ENCODE data around the gene HHIPL1. TPM values are rescaled to one million over a fixed set of nuclear protein-coding genes. Genes with fewer than 3 reads are reported as not detected.

HHIPL1 gene
- total RNA-seq: under 1 TPM in 1 of 2 experiments, not detected in 1; 0.09 TPM

GRCh38 chr14:99644723-99645544, at the start of gene HHIPL1:
TSS of gene HHIPL1 (plus strand) at chr14:99645129. CDS start at chr14:99645208, 79 bp downstream.
- no peak within 1 kb of the TSS for H3K4me3 Mint-ChIP-seq
- ATAC-seq: no peak
- CTCF ChIA-PET: no interaction called here
- H3K36me3 Mint-ChIP-seq: no peaks in the 10 kb centered on the region
- H3K27ac Mint-ChIP-seq: no peak within 1 kb of the TSS
- H3K4me1 Mint-ChIP-seq: no peaks in the 10 kb centered on the region
- no peak for DNase-seq
- no peaks in the 10 kb centered on the region for H3K9me3 Mint-ChIP-seq (ENCODE audit: low read depth)
- H3K27me3 Mint-ChIP-seq: peaks cover 29% of the 10 kb centered on the region

GRCh38 chr14:99595524-99595923, 49.4 kb upstream of the HHIPL1 start:
- Mint-ChIP-seq H3K9me3 (ENCODE audit: low read depth) (no peaks in the 10 kb centered on the region), H3K27me3 (no peaks in the 10 kb centered on the region), H3K27ac (peak overlapping the region; percentile 81), H3K4me3 (peak overlapping the region; percentile 61), H3K36me3 (no peaks in the 10 kb centered on the region), H3K4me1 (peaks cover 20% of the 10 kb centered on the region)
- DNase-seq (no peak), ATAC-seq (no peak)
- CTCF ChIA-PET: interaction anchor here (1.7 to 2.7 kb wide), 2 partner anchors 9 to 12 kb away, joined by 4 to 21 read pairs; partner anchors contain the start of gene CCDC85C

- no peaks in the 10 kb centered on the region for H3K36me3 Mint-ChIP-seq
- H3K27me3 Mint-ChIP-seq: no peaks in the 10 kb centered on the region
- ATAC-seq: no peak
- DNase-seq: no peak
- H3K4me1 Mint-ChIP-seq: peaks cover 20% of the 10 kb centered on the region
- CTCF ChIA-PET: interaction anchor here (2.7 kb wide), 1 partner anchor 8 kb away, joined by 21 read pairs; the partner anchor contains the start of gene CCDC85C
- no peak overlapping the region for H3K27ac Mint-ChIP-seq
- H3K4me3 Mint-ChIP-seq: no peak overlapping the region
- H3K9me3 Mint-ChIP-seq (ENCODE audit: low read depth): no peaks in the 10 kb centered on the region
These were observed 48.8 kb upstream of the HHIPL1 start for GRCh38 chr14:99596071-99596627.

GRCh38 chr14:99596772-99597171, 48.2 kb upstream of the HHIPL1 start:
- no peak for ATAC-seq
- H3K9me3 Mint-ChIP-seq (ENCODE audit: low read depth): no peaks in the 10 kb centered on the region
- CTCF ChIA-PET: no interaction called here
- H3K27me3 Mint-ChIP-seq: no peaks in the 10 kb centered on the region
- H3K4me1 Mint-ChIP-seq: peaks cover 26% of the 10 kb centered on the region
- DNase-seq: no peak
- H3K4me3 Mint-ChIP-seq: no peak overlapping the region
- H3K36me3 Mint-ChIP-seq: no peaks in the 10 kb centered on the region
- no peak overlapping the region for H3K27ac Mint-ChIP-seq

GRCh38 chr14:99597911-99598600, 46.9 kb upstream of the HHIPL1 start:
- Mint-ChIP-seq H3K4me1 (peaks cover 35% of the 10 kb centered on the region), H3K9me3 (ENCODE audit: low read depth) (no peaks in the 10 kb centered on the region), H3K4me3 (no peak overlapping the region), H3K27ac (no peak overlapping the region), H3K27me3 (peaks cover 8% of the 10 kb centered on the region), H3K36me3 (no peaks in the 10 kb centered on the region)
- CTCF ChIA-PET: no interaction called here
- DNase-seq: no peak
- no peak for ATAC-seq

- H3K4me3 Mint-ChIP-seq: no peak overlapping the region
- CTCF ChIA-PET: interaction anchor here (1.4 kb wide), 1 partner anchor 30 kb away, joined by 3 read pairs; no protein-coding TSS in a partner anchor
- peaks cover 8% of the 10 kb centered on the region for H3K27me3 Mint-ChIP-seq
- no peaks in the 10 kb centered on the region for H3K9me3 Mint-ChIP-seq (ENCODE audit: low read depth)
- no peak for ATAC-seq
- DNase-seq: no peak
- H3K36me3 Mint-ChIP-seq: no peaks in the 10 kb centered on the region
- H3K27ac Mint-ChIP-seq: no peak overlapping the region
- peaks cover 36% of the 10 kb centered on the region for H3K4me1 Mint-ChIP-seq
These were observed 46.2 kb upstream of the HHIPL1 start for GRCh38 chr14:99598774-99599173.

GRCh38 chr14:99599393-99599792, 45.5 kb upstream of the HHIPL1 start:
- CTCF ChIA-PET: interaction anchor here (1.4 kb wide), 1 partner anchor 29 kb away, joined by 3 read pairs; no protein-coding TSS in a partner anchor

GRCh38 chr14:99600232-99600888, 44.6 kb upstream of the HHIPL1 start:
- no peak for ATAC-seq

More at GRCh38 chr14:99599393-99599792, 45.5 kb upstream of the HHIPL1 start:
- Mint-ChIP-seq H3K4me1 (peaks cover 34% of the 10 kb centered on the region), H3K9me3 (ENCODE audit: low read depth) (no peaks in the 10 kb centered on the region), H3K27ac (no peak overlapping the region), H3K27me3 (peaks cover 8% of the 10 kb centered on the region), H3K4me3 (no peak overlapping the region), H3K36me3 (no peaks in the 10 kb centered on the region)
- no peak for ATAC-seq
- DNase-seq: no peak

GRCh38 chr14:99601361-99601831, 43.5 kb upstream of the HHIPL1 start:
- CTCF ChIA-PET: interaction anchor here (1.2 kb wide), 1 partner anchor 82 kb away, joined by 3 read pairs; the partner anchor contains the start of gene CYP46A1
- H3K9me3 Mint-ChIP-seq (ENCODE audit: low read depth): no peaks in the 10 kb centered on the region
- H3K36me3 Mint-ChIP-seq: no peaks in the 10 kb centered on the region
- H3K4me3 Mint-ChIP-seq: no peak overlapping the region
- ATAC-seq: no peak
- DNase-seq: no peak
- H3K27ac Mint-ChIP-seq: no peak overlapping the region
- peaks cover 26% of the 10 kb centered on the region for H3K4me1 Mint-ChIP-seq
- peaks cover 8% of the 10 kb centered on the region for H3K27me3 Mint-ChIP-seq

More at GRCh38 chr14:99600232-99600888, 44.6 kb upstream of the HHIPL1 start:
- Mint-ChIP-seq H3K27me3 (peaks cover 8% of the 10 kb centered on the region), H3K4me3 (no peak overlapping the region), H3K36me3 (no peaks in the 10 kb centered on the region), H3K4me1 (peaks cover 26% of the 10 kb centered on the region), H3K27ac (no peak overlapping the region), H3K9me3 (ENCODE audit: low read depth) (no peaks in the 10 kb centered on the region)
- DNase-seq: no peak
- CTCF ChIA-PET: interaction anchor here (1.2 to 1.4 kb wide), 2 partner anchors 28 to 84 kb away, joined by 3 read pairs; partner anchors contain the start of gene CYP46A1

GRCh38 chr14:99602054-99602787, 42.7 kb upstream of the HHIPL1 start:
- Mint-ChIP-seq H3K4me1 (peaks cover 26% of the 10 kb centered on the region), H3K27ac (peak overlapping the region; percentile 59), H3K9me3 (ENCODE audit: low read depth) (no peaks in the 10 kb centered on the region), H3K36me3 (peaks cover 1% of the 10 kb centered on the region), H3K27me3 (peaks cover 8% of the 10 kb centered on the region), H3K4me3 (peak overlapping the region; percentile 62)
- CTCF ChIA-PET: interaction anchor here (3.5 kb wide), 1 partner anchor 7 kb away, joined by 21 read pairs; no protein-coding TSS in a partner anchor
- ATAC-seq (no peak), DNase-seq (peak; percentile 55)

GRCh38 chr14:99602788-99603415, 42.0 kb upstream of the HHIPL1 start:
- Mint-ChIP-seq H3K36me3 (peaks cover 1% of the 10 kb centered on the region), H3K4me1 (peaks cover 26% of the 10 kb centered on the region), H3K27me3 (peaks cover 8% of the 10 kb centered on the region), H3K9me3 (ENCODE audit: low read depth) (no peaks in the 10 kb centered on the region), H3K4me3 (peak overlapping the region; percentile 62), H3K27ac (no peak overlapping the region)
- DNase-seq: no peak
- CTCF ChIA-PET: interaction anchor here (3.5 kb wide), 1 partner anchor 8 kb away, joined by 21 read pairs; no protein-coding TSS in a partner anchor
- no peak for ATAC-seq

All from activated CD8-positive, alpha-beta memory T cell treated with anti-CD3 and anti-CD28 coated beads, Interleukin-2, amount 10 ng/mL, durations not matched to agents 7 days and 5 days (primary cell).